Measurements from ENCODE around the gene SYTL3. TPM values are rescaled to one million over a fixed set of nuclear protein-coding genes. Genes with fewer than 3 reads are reported as not detected.

Gene SYTL3
- total RNA-seq, 4 donors from 2014 or later: 1.8 to 5.7 (median 2.9) TPM

DNA sequence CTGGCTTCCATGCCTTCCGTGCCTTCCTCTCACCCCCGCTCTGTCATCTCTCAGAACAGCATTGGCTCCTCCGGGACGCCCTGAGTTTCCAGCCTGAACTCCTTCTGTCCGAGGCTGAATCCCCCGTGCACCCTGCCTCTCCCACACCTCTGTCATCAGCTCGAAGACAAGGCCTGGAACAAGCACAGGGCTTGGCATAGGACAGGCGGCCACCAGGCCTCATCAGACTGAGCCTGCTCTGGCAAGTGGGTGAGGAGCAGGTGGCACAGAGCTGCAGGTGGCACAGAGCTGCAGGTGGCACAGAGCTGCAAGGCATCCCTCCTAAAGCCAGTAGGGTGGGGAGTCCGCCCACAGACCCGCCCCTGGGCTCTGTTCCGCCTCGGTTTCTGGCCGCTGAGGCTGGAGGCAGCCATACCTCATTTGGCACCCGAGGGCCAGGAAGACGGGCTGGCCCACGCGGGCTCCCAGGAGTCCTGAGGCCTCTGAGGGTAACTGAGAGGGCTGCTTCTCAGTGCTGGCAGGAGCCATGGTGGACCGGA lies 109.2 kb downstream of the SYTL3 start:
- TF ChIP-seq, protein P1, sequence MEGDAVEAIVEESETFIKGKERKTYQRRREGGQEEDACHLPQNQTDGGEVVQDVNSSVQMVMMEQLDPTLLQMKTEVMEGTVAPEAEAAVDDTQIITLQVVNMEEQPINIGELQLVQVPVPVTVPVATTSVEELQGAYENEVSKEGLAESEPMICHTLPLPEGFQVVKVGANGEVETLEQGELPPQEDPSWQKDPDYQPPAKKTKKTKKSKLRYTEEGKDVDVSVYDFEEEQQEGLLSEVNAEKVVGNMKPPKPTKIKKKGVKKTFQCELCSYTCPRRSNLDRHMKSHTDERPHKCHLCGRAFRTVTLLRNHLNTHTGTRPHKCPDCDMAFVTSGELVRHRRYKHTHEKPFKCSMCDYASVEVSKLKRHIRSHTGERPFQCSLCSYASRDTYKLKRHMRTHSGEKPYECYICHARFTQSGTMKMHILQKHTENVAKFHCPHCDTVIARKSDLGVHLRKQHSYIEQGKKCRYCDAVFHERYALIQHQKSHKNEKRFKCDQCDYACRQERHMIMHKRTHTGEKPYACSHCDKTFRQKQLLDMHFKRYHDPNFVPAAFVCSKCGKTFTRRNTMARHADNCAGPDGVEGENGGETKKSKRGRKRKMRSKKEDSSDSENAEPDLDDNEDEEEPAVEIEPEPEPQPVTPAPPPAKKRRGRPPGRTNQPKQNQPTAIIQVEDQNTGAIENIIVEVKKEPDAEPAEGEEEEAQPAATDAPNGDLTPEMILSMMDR (IDR thresholded peaks at IDR 0.05): no peak
- no peak for TF ChIP-seq POLR2A (IDR thresholded peaks at IDR 0.05)
- 70 to 71% methylated on average over 18 of the region's 18 CpGs for WGBS, 2 donors
- DNase-seq (ENCODE audit: low spot score in 2 of 2): peak in 1 of 2 donors; percentile 85

DNA sequence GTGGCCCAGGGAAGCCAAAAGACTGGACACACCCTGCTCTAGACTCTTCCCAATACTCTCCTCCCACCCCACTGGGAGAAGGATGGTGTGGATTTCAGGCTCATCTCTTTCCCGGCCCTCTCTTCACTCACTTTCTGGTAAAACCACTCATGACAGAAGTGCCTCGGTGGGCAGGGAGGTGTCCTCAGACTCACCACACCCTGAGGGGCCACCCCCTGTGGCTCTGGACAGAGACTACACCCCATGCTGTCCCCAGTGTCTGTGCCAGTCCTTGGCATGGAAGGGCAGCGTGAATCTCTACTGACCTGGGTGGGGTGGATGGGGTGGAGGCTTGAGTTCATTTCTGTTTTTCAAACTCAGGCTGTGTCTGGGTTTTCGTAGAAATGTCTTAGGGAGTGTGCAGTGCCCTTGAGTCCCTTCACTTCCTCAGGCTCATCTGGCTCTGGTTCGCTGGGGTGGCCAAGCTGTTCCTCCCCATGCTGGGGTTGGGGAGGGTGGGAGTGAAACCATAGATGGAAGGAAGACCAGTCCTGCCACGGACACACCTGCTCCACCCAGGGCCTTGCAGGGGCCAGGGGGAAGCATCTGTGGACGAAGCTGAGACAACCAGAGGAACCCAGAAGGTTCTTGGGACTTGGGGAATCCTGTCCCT lies 110.2 kb downstream of the SYTL3 start:
- intact Hi-C loops (cut with DNase I; ENCODE audit: low total_unique reads): no loop called here
- WGBS, 2 donors: 80 to 83% methylated on average over 7 of the region's 7 CpGs

More for the DNA sequence above, 109.2 kb downstream of the SYTL3 start:
- intact Hi-C loops (cut with DNase I; ENCODE audit: low total_unique reads): no loop called here
- no peak overlapping the region for H3K4me3 ChIP-seq (ENCODE audit: low read depth, poor library complexity, severe bottlenecking)

DNA sequence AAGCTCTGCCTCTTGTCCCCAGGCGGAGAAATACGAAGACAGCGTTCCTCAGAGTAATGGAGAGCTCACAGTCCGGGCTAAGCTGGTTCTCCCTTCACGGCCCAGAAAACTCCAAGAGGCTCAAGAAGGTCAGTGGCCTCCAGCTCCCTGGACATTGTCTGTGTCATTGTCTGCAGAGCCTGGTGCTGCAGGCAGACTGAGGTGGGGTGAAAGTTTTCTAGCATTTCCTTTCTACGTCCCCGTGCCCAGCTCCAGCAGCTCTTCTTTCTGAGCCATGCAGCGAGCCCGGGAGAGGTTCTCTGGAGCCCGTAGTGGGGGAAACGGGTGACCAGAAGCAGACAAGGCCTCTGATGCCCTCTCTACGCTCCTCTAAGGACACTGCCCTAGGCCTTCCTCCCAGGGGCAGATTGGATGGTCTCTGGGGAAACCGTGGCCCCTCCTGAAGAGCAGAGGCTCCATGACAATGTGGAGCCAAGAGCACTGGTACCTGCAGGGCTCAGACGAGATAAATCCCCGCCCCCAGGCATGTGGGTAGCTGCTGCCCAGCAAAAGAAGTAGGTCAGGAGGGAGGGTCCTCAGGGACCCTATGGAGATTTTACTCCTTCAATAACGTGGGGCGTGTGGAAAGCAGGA lies 110.9 kb downstream of the SYTL3 start:
- no peak overlapping the region for H3K4me3 ChIP-seq (ENCODE audit: low read depth, poor library complexity, severe bottlenecking)
- DNase-seq (ENCODE audit: low spot score in 2 of 2): no peak
- 78 to 79% methylated on average over 17 of the region's 17 CpGs for WGBS, 2 donors
- intact Hi-C loops (cut with DNase I; ENCODE audit: low total_unique reads): no loop called here
- TF ChIP-seq POLR2A (IDR thresholded peaks at IDR 0.05): no peak
- TF ChIP-seq, protein P1 (IDR thresholded peaks at IDR 0.05): no peak

More for the DNA sequence above, 110.2 kb downstream of the SYTL3 start:
- DNase-seq (ENCODE audit: low spot score in 2 of 2): no peak
- TF ChIP-seq, protein P1 (IDR thresholded peaks at IDR 0.05): no peak
- no peak for TF ChIP-seq POLR2A (IDR thresholded peaks at IDR 0.05)
- H3K4me3 ChIP-seq (ENCODE audit: low read depth, poor library complexity, severe bottlenecking): no peak overlapping the region

DNA sequence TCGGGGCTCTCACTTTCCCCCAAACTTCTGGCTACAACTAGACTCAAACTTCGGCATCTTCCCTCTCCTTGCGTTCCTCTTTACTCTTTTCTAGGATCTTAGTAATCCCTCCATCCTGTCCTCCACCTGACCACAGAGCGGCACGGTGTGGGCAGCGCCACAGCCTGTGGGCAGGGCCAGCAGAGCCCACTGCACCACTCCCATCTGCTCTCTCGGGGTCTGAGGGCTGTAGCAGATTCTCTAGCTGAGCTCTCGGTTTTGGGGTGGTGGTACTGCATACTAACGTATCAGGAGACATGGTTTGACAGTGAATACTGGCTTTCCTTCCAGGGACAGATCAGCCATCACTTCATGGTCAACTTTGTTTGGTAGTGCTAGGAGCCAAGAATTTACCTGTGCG lies 111.9 kb downstream of the SYTL3 start:
- intact Hi-C loops (cut with DNase I; ENCODE audit: low total_unique reads): no loop called here
- DNase-seq (ENCODE audit: low spot score in 2 of 2): no peak
- TF ChIP-seq, protein P1 (IDR thresholded peaks at IDR 0.05): no peak
- no peak for TF ChIP-seq POLR2A (IDR thresholded peaks at IDR 0.05)
- no peak overlapping the region for H3K4me3 ChIP-seq (ENCODE audit: low read depth, poor library complexity, severe bottlenecking)
- WGBS, 2 donors: 94% methylated on average over 10 of the region's 10 CpGs

DNA sequence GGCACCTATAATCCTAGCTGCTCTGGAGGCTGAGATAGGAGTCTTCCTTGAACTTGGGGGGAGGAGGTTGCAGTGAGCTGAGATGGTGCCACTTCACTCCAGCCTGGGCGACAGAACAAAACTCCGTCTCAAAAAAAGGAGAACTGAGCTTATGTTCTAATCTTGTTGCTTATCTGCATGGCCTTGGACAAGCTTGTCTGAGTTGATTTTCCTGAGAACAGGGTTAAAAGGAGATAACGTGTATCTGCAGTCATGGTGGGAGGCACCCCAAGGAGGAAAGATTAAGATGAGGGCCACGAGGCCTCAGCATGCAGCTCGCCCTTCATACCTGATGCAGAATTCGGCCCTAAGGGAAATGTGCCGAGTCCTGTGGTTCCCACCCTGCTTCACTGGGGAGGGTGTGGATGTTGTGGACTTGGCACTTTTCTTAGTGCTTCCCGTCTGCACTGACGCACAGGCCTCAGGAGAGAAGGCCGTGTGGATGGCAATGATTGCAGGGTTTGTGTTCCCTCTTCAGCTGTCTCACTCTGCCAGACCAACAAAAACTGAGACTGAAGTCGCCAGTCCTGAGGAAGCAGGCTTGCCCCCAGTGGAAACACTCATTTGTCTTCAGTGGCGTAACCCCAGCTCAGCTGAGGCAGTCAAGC lies 113.1 kb downstream of the SYTL3 start:
- intact Hi-C loops (cut with DNase I; ENCODE audit: low total_unique reads): no loop called here
- WGBS, 2 donors: 56 to 62% methylated on average over 12 of the region's 12 CpGs
- H3K4me3 ChIP-seq (ENCODE audit: low read depth, poor library complexity, severe bottlenecking): no peak overlapping the region
- no peak for DNase-seq (ENCODE audit: low spot score in 2 of 2)
- TF ChIP-seq POLR2A (IDR thresholded peaks at IDR 0.05): no peak
- TF ChIP-seq, protein P1 (IDR thresholded peaks at IDR 0.05): no peak

Measured in lower leg skin (tissue), 4 donors.